HCT116 (cell line): ENCODE results near the gene RTL1. TPM values are rescaled to one million over a fixed set of nuclear protein-coding genes. Genes with fewer than 3 reads are reported as not detected.

Experiments
- ATAC-seq: fragments of 200-7000 bp; cut with Tn5 transposase; 2 replicates; pipeline ENCODE4 v1.9.1; 2020; ENCODE audit warnings: mild to moderate bottlenecking, moderate library complexity
- BruUV-seq: library from RNA; stranded (reverse); fragments of 400-500 nt; replicated peaks from 2 replicates; lab custom pipeline; 2021; lab: Mats Ljungman, UMichigan
- CTCF ChIA-PET: fragments of 300-600 bp; sonication (Branson Sonifier 250); formaldehyde crosslinking; loops from one replicate; lab custom pipeline; 2021; ENCODE audit warnings: antibody characterized with exemption; lab: Charles Lee
- POLR2A ChIA-PET: fragments of 300-600, 350-600 bp; sonication (Branson Sonifier 250); formaldehyde crosslinking; loops from one replicate; lab custom pipeline; 2021; ENCODE audit warnings: antibody characterized with exemption; lab: Charles Lee
- RAD21 ChIA-PET, 2 experiments: fragments of 300-600 bp; sonication (Branson Sonifier 250); formaldehyde crosslinking; loops; one replicate each; lab custom pipeline; 2023; ENCODE audit warnings: low total read pairs in 2 of 2; ENCODE audit not compliant: uncharacterized antibody in 2 of 2, unreplicated experiment in 2 of 2, low non-redundant PET in 1 of 2; lab: Charles Lee
- DNase-seq: peaks from one replicate; pipeline ENCODE4 v3.0.0-alpha.2; 2010; ENCODE audit warnings: low read depth, low spot score
- H2AFZ ChIP-seq: fragments of 200-600 bp; shearing (Covaris generic), sonication (generic); 2 replicates; pipeline ENCODE4 v1.6.1; 2017; ENCODE audit warnings: low read depth, mixed run types, mixed read lengths, antibody characterized with exemption, low read length; ENCODE audit not compliant: poor library complexity, severe bottlenecking
- H3K27ac ChIP-seq: 2 replicates; pipeline ENCODE4 v1.5.1; 2012; ENCODE audit warnings: low read depth, low read length
- H3K27me3 ChIP-seq: fragments of 200-600 bp; sonication (generic); 2 replicates; pipeline ENCODE4 v1.6.1; 2016; ENCODE audit warnings: mixed run types, low read length, mixed read lengths; ENCODE audit not compliant: insufficient read depth
- H3K36me3 ChIP-seq, 2 experiments: fragments of 200-500 bp in 1 of 2; fragments of 200-600 bp in 1 of 2; sonication (Bioruptor generic) in 1 of 2; sonication (generic) in 1 of 2; 2 replicates each; pipeline versions ENCODE4 v1.5.1 to v1.6.1; 2014 to 2016; ENCODE audit warnings: low read length in 2 of 2, inconsistent platforms in 1 of 2, mixed read lengths in 1 of 2, mixed run types in 1 of 2; ENCODE audit not compliant: insufficient read depth in 2 of 2, control insufficient read depth in 1 of 2
- H3K4me1 ChIP-seq, 2 experiments: fragments of 200-600 bp in 1 of 2; sonication (generic) in 1 of 2; 2 replicates each; pipeline versions ENCODE4 v1.5.1 to v1.6.1; 2012 to 2017; ENCODE audit warnings: low read length in 2 of 2, inconsistent platforms in 1 of 2, mild to moderate bottlenecking in 1 of 2, mixed read lengths in 1 of 2, mixed run types in 1 of 2, moderate library complexity in 1 of 2; ENCODE audit not compliant: insufficient read depth in 2 of 2, control insufficient read depth in 1 of 2
- H3K4me2 ChIP-seq: fragments of 200-600 bp; sonication (generic); 2 replicates; pipeline ENCODE4 v1.6.1; 2017; ENCODE audit warnings: mixed run types, low read length, mixed read lengths
- H3K4me3 ChIP-seq, 2 experiments: fragments of 200-600 bp in 1 of 2; sonication (generic) in 1 of 2; replicated peaks in 1 of 2; 2 replicates each; pipeline ENCODE4 v1.5.1; 2011 to 2016; ENCODE audit warnings: low read length in 2 of 2, control low read depth in 1 of 2, low read depth in 1 of 2, mild to moderate bottlenecking in 1 of 2, mixed read lengths in 1 of 2, mixed run types in 1 of 2
- H3K79me2 ChIP-seq: fragments of 200-600 bp; sonication (generic); 2 replicates; pipeline ENCODE4 v1.6.1; 2017; ENCODE audit warnings: mild to moderate bottlenecking, mixed run types, low read length, moderate library complexity, mixed read lengths; ENCODE audit not compliant: insufficient read depth
- H3K9ac ChIP-seq: fragments of 200-600 bp; sonication (generic); 2 replicates; pipeline ENCODE4 v1.6.1; 2016; ENCODE audit warnings: low read length, mixed read lengths
- H3K9me2 ChIP-seq: fragments of 200-600 bp; sonication (generic), shearing (Covaris generic); 2 replicates; pipeline ENCODE4 v1.6.1; 2017; ENCODE audit warnings: mixed run types, mild to moderate bottlenecking, moderate library complexity; ENCODE audit not compliant: insufficient read depth
- H3K9me3 ChIP-seq, 2 experiments: fragments of 200-500 bp in 1 of 2; fragments of 200-600 bp in 1 of 2; sonication (Bioruptor generic) in 1 of 2; sonication (generic) in 1 of 2; 2 replicates each; pipeline ENCODE4 v1.6.1; 2014 to 2017; ENCODE audit warnings: low read length in 2 of 2, mixed read lengths in 2 of 2, inconsistent platforms in 1 of 2, low read depth in 1 of 2, mild to moderate bottlenecking in 1 of 2, mixed run types in 1 of 2, moderate library complexity in 1 of 2; ENCODE audit not compliant: control insufficient read depth in 1 of 2, insufficient read depth in 1 of 2
- H4K20me1 ChIP-seq: fragments of 200-600 bp; sonication (generic), shearing (Covaris generic); 2 replicates; pipeline ENCODE4 v1.6.1; 2017; ENCODE audit warnings: mixed run types, mild to moderate bottlenecking, moderate library complexity; ENCODE audit not compliant: insufficient read depth
- CBX3 ChIP-seq: IDR thresholded peaks from 2 replicates; pipeline ENCODE4 v1.6.1; 2012; ENCODE audit warnings: low read depth
- CEBPB ChIP-seq: IDR thresholded peaks from 2 replicates; pipeline ENCODE4 v1.6.1; 2012; ENCODE audit warnings: low read depth
- EGR1 ChIP-seq: IDR thresholded peaks from 2 replicates; pipeline ENCODE4 v1.6.1; 2012; ENCODE audit warnings: low read depth
- RAD21 ChIP-seq: IDR thresholded peaks from 2 replicates; pipeline ENCODE4 v1.6.1; 2012; ENCODE audit warnings: low read depth, mild to moderate bottlenecking
- SIN3A ChIP-seq: IDR thresholded peaks from 2 replicates; pipeline ENCODE4 v1.6.1; 2012; ENCODE audit warnings: low read depth
- SP1 ChIP-seq: IDR thresholded peaks from 2 replicates; pipeline ENCODE4 v1.6.1; 2012; ENCODE audit warnings: low read depth
- intact Hi-C: fragments of 100-400 bp; cut with micrococcal nuclease; formaldehyde crosslinking; loops from 2 replicates; pipeline ENCODE4 v1.10.0; 2022
- total RNA-seq: library from RNA; stranded (reverse); gene quantifications from one replicate; pipeline ENCODE4 v1.2.1, GENCODE V29; 2021; ENCODE audit not compliant: unreplicated experiment
- TF ChIP-seq, protein P1 (sequence below), 3 experiments: fragments of 200-600 bp in 1 of 3; sonication (generic) in 1 of 3; IDR thresholded peaks in 2 of 3; conservative IDR thresholded peaks in 1 of 3; 2 replicates each; pipeline ENCODE4 v1.5.1; 2012 to 2017; ENCODE audit warnings: low read depth in 2 of 3, low read length in 2 of 3, antibody characterized with exemption in 1 of 3, borderline replicate concordance in 1 of 3, control low read depth in 1 of 3, mild to moderate bottlenecking in 1 of 3, mixed read lengths in 1 of 3, mixed run types in 1 of 3, moderate library complexity in 1 of 3; ENCODE audit not compliant: insufficient read depth in 1 of 3
- TF ChIP-seq, protein P2 (sequence below): IDR thresholded peaks from 2 replicates; pipeline ENCODE4 v1.6.1; 2012; ENCODE audit warnings: low read depth
- TF ChIP-seq, protein P3 (sequence below): IDR thresholded peaks from 2 replicates; pipeline ENCODE4 v1.6.1; 2012

The RTL1 gene
- total RNA-seq, 1 experiment from 2014 or later: not detected

DNA sequence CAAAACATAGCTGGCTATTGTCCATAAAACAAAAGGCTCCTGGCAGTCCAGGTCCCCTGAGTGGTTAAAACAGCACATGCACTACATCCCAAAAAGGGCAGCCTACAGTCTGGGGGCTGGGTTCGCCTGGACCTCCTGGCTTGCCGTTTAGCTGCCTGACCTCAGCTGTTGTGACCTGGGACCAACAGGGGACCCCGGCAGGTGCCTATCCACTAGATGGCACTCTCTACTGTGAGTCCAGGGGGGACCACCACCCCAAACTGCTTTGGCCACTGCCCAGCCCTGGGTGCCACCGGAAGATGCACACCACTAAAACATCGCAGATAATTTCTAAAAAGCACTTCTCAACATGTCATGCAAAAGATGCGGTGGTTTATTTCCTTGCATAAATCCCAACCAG is 2.9 kb upstream of the RTL1 start:
- ChIA-PET CTCF (interaction anchor here (0.9 to 1.2 kb wide), 3 partner anchors 244 to 329 kb away, joined by 3 to 19 read pairs (median 4); no protein-coding TSS in a partner anchor), RAD21 (interaction anchor here (0.6 to 1.2 kb wide), 3 partner anchors 167 to 329 kb away, joined by 3 to 6 read pairs (median 5); no protein-coding TSS in a partner anchor), POLR2A (no interaction called here)
- Histone ChIP-seq H2AFZ (no peak overlapping the region), H4K20me1 (no peaks in the 10 kb centered on the region), H3K36me3 (no peaks in the 10 kb centered on the region), H3K27me3 (0 out of 2 replicates have a peak, but pooled peaks cover 6% of the 10 kb centered on the region), H3K9ac (no peak overlapping the region), H3K4me2 (no peak overlapping the region), H3K4me3 (no peak overlapping the region), H3K9me3 (no peaks in the 10 kb centered on the region), H3K4me1 (no peaks in the 10 kb centered on the region), H3K79me2 (no peaks in the 10 kb centered on the region), H3K9me2 (no peaks in the 10 kb centered on the region), H3K27ac (no peak overlapping the region)
- ATAC-seq (no peak), DNase-seq (no peak)
- TF ChIP-seq RAD21 (peak; percentile 88), SIN3A (no peak)
- TF ChIP-seq, protein P1, sequence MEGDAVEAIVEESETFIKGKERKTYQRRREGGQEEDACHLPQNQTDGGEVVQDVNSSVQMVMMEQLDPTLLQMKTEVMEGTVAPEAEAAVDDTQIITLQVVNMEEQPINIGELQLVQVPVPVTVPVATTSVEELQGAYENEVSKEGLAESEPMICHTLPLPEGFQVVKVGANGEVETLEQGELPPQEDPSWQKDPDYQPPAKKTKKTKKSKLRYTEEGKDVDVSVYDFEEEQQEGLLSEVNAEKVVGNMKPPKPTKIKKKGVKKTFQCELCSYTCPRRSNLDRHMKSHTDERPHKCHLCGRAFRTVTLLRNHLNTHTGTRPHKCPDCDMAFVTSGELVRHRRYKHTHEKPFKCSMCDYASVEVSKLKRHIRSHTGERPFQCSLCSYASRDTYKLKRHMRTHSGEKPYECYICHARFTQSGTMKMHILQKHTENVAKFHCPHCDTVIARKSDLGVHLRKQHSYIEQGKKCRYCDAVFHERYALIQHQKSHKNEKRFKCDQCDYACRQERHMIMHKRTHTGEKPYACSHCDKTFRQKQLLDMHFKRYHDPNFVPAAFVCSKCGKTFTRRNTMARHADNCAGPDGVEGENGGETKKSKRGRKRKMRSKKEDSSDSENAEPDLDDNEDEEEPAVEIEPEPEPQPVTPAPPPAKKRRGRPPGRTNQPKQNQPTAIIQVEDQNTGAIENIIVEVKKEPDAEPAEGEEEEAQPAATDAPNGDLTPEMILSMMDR (IDR thresholded peaks at IDR 0.05 in 2 of 3, conservative IDR thresholded peaks at IDR 0.05 in 1 of 3; ENCODE audit: borderline replicate concordance in 1 of 3, insufficient read depth in 1 of 3, low read depth in 2 of 3, low read length in 2 of 3): peak; percentile 56 to 69 (median 57); a peak in 5 of 6 replicates
- intact Hi-C loops: loop anchor here (1.0 to 10.0 kb wide), 3 partner anchors 329 to 722 kb away; no protein-coding TSS in a partner anchor
- BruUV-seq: no TSS peak

DNA sequence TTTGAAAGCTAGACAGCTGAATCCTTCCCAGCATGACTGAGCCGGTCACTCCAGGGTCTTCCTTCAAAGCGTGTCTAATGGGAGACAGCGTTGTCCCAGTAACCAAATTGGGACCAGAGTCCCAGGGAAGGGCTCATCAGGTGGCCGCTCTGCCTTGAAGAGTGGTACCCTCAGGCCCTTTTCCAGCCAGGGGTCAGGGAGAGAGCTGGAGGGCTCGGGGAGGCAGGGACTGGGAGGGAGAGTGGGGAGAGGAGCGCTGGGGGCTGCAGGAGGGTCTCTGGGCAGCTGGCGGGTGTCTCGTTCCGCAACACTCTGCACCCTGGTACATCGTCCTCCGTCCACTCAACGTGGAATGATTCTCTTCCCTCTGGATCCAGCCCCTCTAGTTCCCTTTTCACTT is 1.6 kb upstream of the RTL1 start:
- Histone ChIP-seq H3K27me3 (0 out of 2 replicates have a peak, but pooled peaks cover 6% of the 10 kb centered on the region), H3K79me2 (no peaks in the 10 kb centered on the region), H3K9me3 (no peaks in the 10 kb centered on the region), H3K4me3 (no peak overlapping the region), H3K4me1 (peaks cover 0 to 6% of the 10 kb centered on the region in 2 experiments; a peak in 1 of 4 replicates), H2AFZ (no peak overlapping the region), H3K4me2 (no peak overlapping the region), H3K36me3 (no peaks in the 10 kb centered on the region), H3K27ac (no peak overlapping the region), H3K9ac (no peak overlapping the region), H3K9me2 (no peaks in the 10 kb centered on the region), H4K20me1 (no peaks in the 10 kb centered on the region)
- intact Hi-C loops: loop anchor here (2.0 to 10.0 kb wide), 2 partner anchors 180 to 490 kb away; no protein-coding TSS in a partner anchor
- DNase-seq (no peak), ATAC-seq (no peak)
- RAD21 ChIA-PET: no interaction called here
- POLR2A ChIA-PET: no interaction called here
- CTCF ChIA-PET: no interaction called here
- BruUV-seq: no TSS peak
- TF ChIP-seq EGR1 (no peak), CEBPB (no peak), SP1 (no peak), CBX3 (no peak), SIN3A (no peak)
- TF ChIP-seq, protein P2, sequence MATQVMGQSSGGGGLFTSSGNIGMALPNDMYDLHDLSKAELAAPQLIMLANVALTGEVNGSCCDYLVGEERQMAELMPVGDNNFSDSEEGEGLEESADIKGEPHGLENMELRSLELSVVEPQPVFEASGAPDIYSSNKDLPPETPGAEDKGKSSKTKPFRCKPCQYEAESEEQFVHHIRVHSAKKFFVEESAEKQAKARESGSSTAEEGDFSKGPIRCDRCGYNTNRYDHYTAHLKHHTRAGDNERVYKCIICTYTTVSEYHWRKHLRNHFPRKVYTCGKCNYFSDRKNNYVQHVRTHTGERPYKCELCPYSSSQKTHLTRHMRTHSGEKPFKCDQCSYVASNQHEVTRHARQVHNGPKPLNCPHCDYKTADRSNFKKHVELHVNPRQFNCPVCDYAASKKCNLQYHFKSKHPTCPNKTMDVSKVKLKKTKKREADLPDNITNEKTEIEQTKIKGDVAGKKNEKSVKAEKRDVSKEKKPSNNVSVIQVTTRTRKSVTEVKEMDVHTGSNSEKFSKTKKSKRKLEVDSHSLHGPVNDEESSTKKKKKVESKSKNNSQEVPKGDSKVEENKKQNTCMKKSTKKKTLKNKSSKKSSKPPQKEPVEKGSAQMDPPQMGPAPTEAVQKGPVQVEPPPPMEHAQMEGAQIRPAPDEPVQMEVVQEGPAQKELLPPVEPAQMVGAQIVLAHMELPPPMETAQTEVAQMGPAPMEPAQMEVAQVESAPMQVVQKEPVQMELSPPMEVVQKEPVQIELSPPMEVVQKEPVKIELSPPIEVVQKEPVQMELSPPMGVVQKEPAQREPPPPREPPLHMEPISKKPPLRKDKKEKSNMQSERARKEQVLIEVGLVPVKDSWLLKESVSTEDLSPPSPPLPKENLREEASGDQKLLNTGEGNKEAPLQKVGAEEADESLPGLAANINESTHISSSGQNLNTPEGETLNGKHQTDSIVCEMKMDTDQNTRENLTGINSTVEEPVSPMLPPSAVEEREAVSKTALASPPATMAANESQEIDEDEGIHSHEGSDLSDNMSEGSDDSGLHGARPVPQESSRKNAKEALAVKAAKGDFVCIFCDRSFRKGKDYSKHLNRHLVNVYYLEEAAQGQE: no peak
- TF ChIP-seq, protein P3, sequence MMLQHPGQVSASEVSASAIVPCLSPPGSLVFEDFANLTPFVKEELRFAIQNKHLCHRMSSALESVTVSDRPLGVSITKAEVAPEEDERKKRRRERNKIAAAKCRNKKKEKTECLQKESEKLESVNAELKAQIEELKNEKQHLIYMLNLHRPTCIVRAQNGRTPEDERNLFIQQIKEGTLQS: no peak
- TF ChIP-seq, protein P1 (IDR thresholded peaks at IDR 0.05 in 2 of 3, conservative IDR thresholded peaks at IDR 0.05 in 1 of 3; ENCODE audit: borderline replicate concordance in 1 of 3, insufficient read depth in 1 of 3, low read depth in 2 of 3, low read length in 2 of 3): no peak
